H9 (cell line): ENCODE measurements around the gene PDZD8. TPM values are rescaled to one million over a fixed set of nuclear protein-coding genes. Genes with fewer than 3 reads are reported as not detected.

Source experiments
- DNase-seq: peaks from one replicate; pipeline ENCODE4 v3.0.0-alpha.2; 2017
- H2AFZ ChIP-seq: one replicate; pipeline ENCODE4 v1.6.1; 2013; ENCODE audit warnings: mild to moderate bottlenecking, low read length, control low read depth, moderate library complexity
- H2AK5ac ChIP-seq: 2 replicates; pipeline ENCODE4 v1.6.1; 2013; ENCODE audit warnings: low read length, control low read depth, mixed read lengths; ENCODE audit not compliant: insufficient read length
- H2BK120ac ChIP-seq: one replicate; pipeline ENCODE4 v1.6.1; 2013; ENCODE audit warnings: low read depth, mild to moderate bottlenecking, low read length, control low read depth, inconsistent platforms; ENCODE audit not compliant: poor library complexity, severe bottlenecking
- H2BK12ac ChIP-seq: 2 replicates; pipeline ENCODE4 v1.6.1; 2013; ENCODE audit warnings: low read length, control low read depth, mixed read lengths, low read depth; ENCODE audit not compliant: insufficient read length
- H2BK15ac ChIP-seq: 2 replicates; pipeline ENCODE4 v1.6.1; 2013; ENCODE audit warnings: low read depth, low read length, control low read depth
- H2BK20ac ChIP-seq: one replicate; pipeline ENCODE4 v1.6.1; 2013; ENCODE audit warnings: low read depth, mild to moderate bottlenecking, low read length, control low read depth, inconsistent platforms; ENCODE audit not compliant: poor library complexity, severe bottlenecking
- H2BK5ac ChIP-seq: 2 replicates; pipeline ENCODE4 v1.6.1; 2013; ENCODE audit warnings: low read length, control low read depth, mixed read lengths; ENCODE audit not compliant: insufficient read length
- H3K14ac ChIP-seq: 2 replicates; pipeline ENCODE4 v1.6.1; 2013; ENCODE audit warnings: low read length, control low read depth; ENCODE audit not compliant: insufficient read depth
- H3K18ac ChIP-seq: 2 replicates; pipeline ENCODE4 v1.6.1; 2013; ENCODE audit warnings: low read depth, mild to moderate bottlenecking, mixed read lengths, low read length, control low read depth; ENCODE audit not compliant: insufficient read length
- H3K23ac ChIP-seq: 2 replicates; pipeline ENCODE4 v1.6.1; 2013; ENCODE audit warnings: low read length, control low read depth, mixed read lengths, low read depth; ENCODE audit not compliant: insufficient read length
- H3K23me2 ChIP-seq: 2 replicates; pipeline ENCODE4 v1.6.1; 2013; ENCODE audit warnings: low read depth, mild to moderate bottlenecking, mixed read lengths, low read length, control low read depth; ENCODE audit not compliant: insufficient read length, poor library complexity, severe bottlenecking
- H3K27ac ChIP-seq: 2 replicates; pipeline ENCODE4 v1.5.1; 2013; ENCODE audit warnings: low read length, control low read depth, mixed read lengths, low read depth; ENCODE audit not compliant: insufficient read length
- H3K27me3 ChIP-seq: 2 replicates; pipeline ENCODE4 v1.6.1; 2013; ENCODE audit warnings: low read length, control low read depth, inconsistent platforms; ENCODE audit not compliant: insufficient read depth
- H3K4ac ChIP-seq: 2 replicates; pipeline ENCODE4 v1.6.1; 2013; ENCODE audit warnings: low read depth, mild to moderate bottlenecking, control low read depth, inconsistent platforms, low read length, moderate library complexity
- H3K4me1 ChIP-seq: 2 replicates; pipeline ENCODE4 v1.6.1; 2013; ENCODE audit warnings: low read length, control low read depth, inconsistent platforms; ENCODE audit not compliant: insufficient read depth
- H3K4me2 ChIP-seq: 2 replicates; pipeline ENCODE4 v1.6.1; 2013; ENCODE audit warnings: low read length, control low read depth, mixed read lengths; ENCODE audit not compliant: insufficient read length, insufficient read depth
- H3K56ac ChIP-seq: 2 replicates; pipeline ENCODE4 v1.6.1; 2013; ENCODE audit warnings: low read depth, mild to moderate bottlenecking, mixed read lengths, low read length, control low read depth; ENCODE audit not compliant: insufficient read length
- H3K79me1 ChIP-seq: 2 replicates; pipeline ENCODE4 v1.6.1; 2013; ENCODE audit warnings: low read depth, mild to moderate bottlenecking, moderate library complexity, low read length, control low read depth, inconsistent platforms; ENCODE audit not compliant: insufficient read depth, poor library complexity, severe bottlenecking
- H3K79me2 ChIP-seq: 2 replicates; pipeline ENCODE4 v1.6.1; 2013; ENCODE audit warnings: low read length, control low read depth, inconsistent platforms; ENCODE audit not compliant: insufficient read depth
- H3K9ac ChIP-seq: 2 replicates; pipeline ENCODE4 v1.6.1; 2013; ENCODE audit warnings: low read length, control low read depth, mixed read lengths; ENCODE audit not compliant: insufficient read length; ENCODE audit errors: extremely low read depth
- H3K9me3 ChIP-seq: one replicate; pipeline ENCODE4 v1.6.1; 2013; ENCODE audit warnings: low read depth, low read length, inconsistent platforms; ENCODE audit not compliant: control insufficient read depth
- H3T11ph ChIP-seq: one replicate; pipeline ENCODE4 v1.6.1; 2013; ENCODE audit warnings: mild to moderate bottlenecking, low read length, control low read depth, inconsistent platforms
- H4K20me1 ChIP-seq: one replicate; pipeline ENCODE4 v1.6.1; 2013; ENCODE audit not compliant: control insufficient read depth, insufficient read length, insufficient read depth
- H4K5ac ChIP-seq: 2 replicates; pipeline ENCODE4 v1.6.1; 2013; ENCODE audit warnings: low read depth, mild to moderate bottlenecking, mixed read lengths, low read length, control low read depth; ENCODE audit not compliant: insufficient read length
- H4K8ac ChIP-seq: replicated peaks from 2 replicates; pipeline ENCODE4 v1.6.1; 2013; ENCODE audit warnings: low read length, control low read depth, mixed read lengths, low read depth; ENCODE audit not compliant: insufficient read length
- H4K91ac ChIP-seq: 2 replicates; pipeline ENCODE4 v1.6.1; 2013; ENCODE audit warnings: low read depth, mild to moderate bottlenecking, moderate library complexity, mixed read lengths, low read length, control low read depth; ENCODE audit not compliant: insufficient read length
- H3K27ac Mint-ChIP-seq, 3 experiments: 2 replicates in 2 of 3; 3 replicates in 1 of 3; pipeline ENCODE4 v1.8.0; 2020 to 2021; ENCODE audit warnings: mixed read lengths in 3 of 3, mild to moderate bottlenecking in 1 of 3, moderate library complexity in 1 of 3
- H3K27me3 Mint-ChIP-seq: 2 replicates; pipeline ENCODE4 v1.8.0; 2021; ENCODE audit warnings: low read depth, mild to moderate bottlenecking, moderate library complexity, mixed read lengths
- H3K36me3 Mint-ChIP-seq, 3 experiments: 2 replicates in 2 of 3; 3 replicates in 1 of 3; pipeline ENCODE4 v1.8.0; 2020 to 2021; ENCODE audit warnings: low read depth in 3 of 3, mixed read lengths in 3 of 3; ENCODE audit not compliant: insufficient read depth in 1 of 3
- H3K4me1 Mint-ChIP-seq, 2 experiments: 2 replicates each; pipeline ENCODE4 v1.8.0; 2020; ENCODE audit warnings: mixed read lengths in 2 of 2
- H3K4me3 Mint-ChIP-seq, 2 experiments: 2 replicates in 1 of 2; 3 replicates in 1 of 2; pipeline ENCODE4 v1.8.0; 2020 to 2021; ENCODE audit warnings: mild to moderate bottlenecking in 2 of 2, mixed read lengths in 2 of 2, moderate library complexity in 1 of 2
- H3K9me3 Mint-ChIP-seq, 2 experiments: 2 replicates in 1 of 2; 3 replicates in 1 of 2; pipeline ENCODE4 v1.8.0; 2020; ENCODE audit warnings: mild to moderate bottlenecking in 2 of 2, mixed read lengths in 2 of 2, moderate library complexity in 1 of 2
- WGBS: extraction: QIAGEN DNeasy Blood & Tissue Kit; methylation state at CpG from one replicate; pipeline ENCODE4 v1.1.7; 2013; ENCODE audit warnings: missing lambda C conversion rate, low lambda C conversion rate, mixed read lengths; ENCODE audit not compliant: insufficient read length; ENCODE audit errors: extremely low coverage; 5-methylcytosine and 5-hydroxymethylcytosine counted together
- total RNA-seq: library from RNA; stranded (reverse); gene quantifications from 2 replicates; pipeline ENCODE4 v1.2.1, GENCODE V29; 2021
- TF ChIP-seq, protein P1 (sequence below): fragments of 200-600 bp; sonication (generic); conservative IDR thresholded peaks from 3 replicates; pipeline ENCODE4 v1.8.0; 2021; ENCODE audit warnings: antibody characterized with exemption, mild to moderate bottlenecking

The PDZD8 gene
- total RNA-seq, 1 experiment from 2014 or later: 38.2 TPM

DNA sequence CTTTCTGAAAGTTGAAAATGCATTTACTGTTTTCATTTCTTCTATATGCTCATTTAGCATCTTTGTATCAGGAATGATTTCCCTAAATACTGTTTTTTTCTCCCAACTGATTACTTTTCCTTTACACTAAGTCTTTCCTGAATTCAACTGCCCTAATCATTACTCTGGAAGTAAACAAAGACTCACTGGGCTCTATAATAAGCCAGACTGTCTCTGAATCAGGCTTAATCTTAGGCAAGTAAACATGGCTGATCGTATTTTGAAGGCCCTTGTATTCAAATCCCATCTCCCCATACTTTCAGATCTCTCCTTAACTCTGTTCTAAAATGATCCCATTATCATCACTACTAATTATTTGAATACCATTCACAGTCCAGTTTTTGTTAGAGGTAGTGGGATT, 61.6 kb downstream of the PDZD8 start:
- Histone ChIP-seq H3K4me2 (no peak overlapping the region), H3K56ac (no peak overlapping the region), H3K23me2 (no peaks in the 10 kb centered on the region), H3T11ph (no peak overlapping the region), H4K8ac (no peak overlapping the region), H2BK20ac (no peak overlapping the region), H2AFZ (no peak overlapping the region), H3K27ac (no peak overlapping the region), H3K4ac (no peak overlapping the region), H3K23ac (no peak overlapping the region), H3K18ac (no peak overlapping the region), H2BK120ac (no peak overlapping the region), H2BK5ac (no peak overlapping the region), H3K14ac (no peak overlapping the region), H3K27me3 (no peaks in the 10 kb centered on the region), H3K9me3 (no peaks in the 10 kb centered on the region), H2BK15ac (no peak overlapping the region), H3K9ac (no peak overlapping the region), H3K79me1 (no peaks in the 10 kb centered on the region), H2AK5ac (no peak overlapping the region), H3K79me2 (no peaks in the 10 kb centered on the region), H4K20me1 (no peaks in the 10 kb centered on the region), H4K5ac (no peak overlapping the region), H2BK12ac (no peak overlapping the region), H3K4me1 (no peaks in the 10 kb centered on the region), H4K91ac (no peak overlapping the region)
- no peak for DNase-seq
- Mint-ChIP-seq H3K4me1 (no peaks in the 10 kb centered on the region), H3K27ac (no peak overlapping the region), H3K27me3 (no peaks in the 10 kb centered on the region), H3K9me3 (no peaks in the 10 kb centered on the region), H3K4me3 (no peak overlapping the region), H3K36me3 (peaks cover 0 to 8% (median 3%) of the 10 kb centered on the region in 3 experiments; a peak in 5 of 7 replicates)
- WGBS: no CpG with 5 or more reads among the region's 1 CpG
- TF ChIP-seq, protein P1, sequence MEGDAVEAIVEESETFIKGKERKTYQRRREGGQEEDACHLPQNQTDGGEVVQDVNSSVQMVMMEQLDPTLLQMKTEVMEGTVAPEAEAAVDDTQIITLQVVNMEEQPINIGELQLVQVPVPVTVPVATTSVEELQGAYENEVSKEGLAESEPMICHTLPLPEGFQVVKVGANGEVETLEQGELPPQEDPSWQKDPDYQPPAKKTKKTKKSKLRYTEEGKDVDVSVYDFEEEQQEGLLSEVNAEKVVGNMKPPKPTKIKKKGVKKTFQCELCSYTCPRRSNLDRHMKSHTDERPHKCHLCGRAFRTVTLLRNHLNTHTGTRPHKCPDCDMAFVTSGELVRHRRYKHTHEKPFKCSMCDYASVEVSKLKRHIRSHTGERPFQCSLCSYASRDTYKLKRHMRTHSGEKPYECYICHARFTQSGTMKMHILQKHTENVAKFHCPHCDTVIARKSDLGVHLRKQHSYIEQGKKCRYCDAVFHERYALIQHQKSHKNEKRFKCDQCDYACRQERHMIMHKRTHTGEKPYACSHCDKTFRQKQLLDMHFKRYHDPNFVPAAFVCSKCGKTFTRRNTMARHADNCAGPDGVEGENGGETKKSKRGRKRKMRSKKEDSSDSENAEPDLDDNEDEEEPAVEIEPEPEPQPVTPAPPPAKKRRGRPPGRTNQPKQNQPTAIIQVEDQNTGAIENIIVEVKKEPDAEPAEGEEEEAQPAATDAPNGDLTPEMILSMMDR: no peak
